ENCODE measurements around the gene LDAH. TPM values are rescaled to one million over a fixed set of nuclear protein-coding genes. Genes with fewer than 3 reads are reported as not detected.

The LDAH gene
- total RNA-seq, 1 experiment from 2014 or later: 15.2 TPM

- no peak for TF ChIP-seq CTCF (conservative IDR thresholded peaks at IDR 0.05)
Measured at GRCh38 chr2:20752293-20752692, 70.6 kb downstream of the LDAH start.

More at GRCh38 chr2:20752293-20752692, 70.6 kb downstream of the LDAH start:
- H2AK5ac ChIP-seq (ENCODE audit: insufficient read length, low read length): no peak overlapping the region
- no peaks in the 10 kb centered on the region for H3K9me3 ChIP-seq (ENCODE audit: control insufficient read depth, low read depth, low read length)
- H3K4ac ChIP-seq (ENCODE audit: low read depth, low read length): no peak overlapping the region
- H3K27me3 ChIP-seq (ENCODE audit: insufficient read depth, low read length): no peaks in the 10 kb centered on the region
- H3T11ph ChIP-seq (ENCODE audit: low read length): no peak overlapping the region
- H2BK15ac ChIP-seq (ENCODE audit: low read depth, low read length): no peak overlapping the region
- no peaks in the 10 kb centered on the region for H3K4me1 Mint-ChIP-seq
- no peak overlapping the region for H2BK12ac ChIP-seq (ENCODE audit: insufficient read length, low read depth, low read length)
- no peak overlapping the region for H2AFZ ChIP-seq (ENCODE audit: low read length)
- H3K9ac ChIP-seq (ENCODE audit: extremely low read depth, insufficient read length, low read length): no peak overlapping the region
- no peak overlapping the region for H3K4me2 ChIP-seq (ENCODE audit: insufficient read depth, insufficient read length, low read length)
- no peaks in the 10 kb centered on the region for H4K20me1 ChIP-seq (ENCODE audit: control insufficient read depth, insufficient read depth, insufficient read length)
- no peak overlapping the region for H3K4me3 Mint-ChIP-seq
- no peak overlapping the region for H3K14ac ChIP-seq (ENCODE audit: insufficient read depth, low read length)
- H3K27me3 Mint-ChIP-seq (ENCODE audit: low read depth): no peaks in the 10 kb centered on the region
- DNase-seq: no peak
- no peak overlapping the region for H3K56ac ChIP-seq (ENCODE audit: insufficient read length, low read depth, low read length)
- no peak overlapping the region for H2BK120ac ChIP-seq (ENCODE audit: low read depth, low read length, poor library complexity, severe bottlenecking)
- H3K36me3 Mint-ChIP-seq (ENCODE audit: insufficient read depth in 1 of 3, low read depth in 3 of 3): peaks cover 2 to 7% (median 5%) of the 10 kb centered on the region in 3 experiments; a peak in 5 of 7 replicates
- H3K9me3 Mint-ChIP-seq: peaks cover 0 to 5% of the 10 kb centered on the region in 2 experiments; a peak in 1 of 5 replicates
- no peak overlapping the region for H4K5ac ChIP-seq (ENCODE audit: insufficient read length, low read depth, low read length)
- H4K8ac ChIP-seq (replicated peaks; ENCODE audit: insufficient read length, low read depth, low read length): no peak overlapping the region
- H4K91ac ChIP-seq (ENCODE audit: insufficient read length, low read depth, low read length): no peak overlapping the region
- H3K79me1 ChIP-seq (ENCODE audit: insufficient read depth, low read depth, low read length, poor library complexity, severe bottlenecking): no peaks in the 10 kb centered on the region
- no peak overlapping the region for H3K27ac ChIP-seq (ENCODE audit: insufficient read length, low read depth, low read length)
- no peak overlapping the region for H2BK5ac ChIP-seq (ENCODE audit: insufficient read length, low read length)
- H3K18ac ChIP-seq (ENCODE audit: insufficient read length, low read depth, low read length): no peak overlapping the region
- H3K4me1 ChIP-seq (ENCODE audit: insufficient read depth, low read length): no peaks in the 10 kb centered on the region
- H3K23me2 ChIP-seq (ENCODE audit: insufficient read length, low read depth, low read length, poor library complexity, severe bottlenecking): no peaks in the 10 kb centered on the region
- no peak overlapping the region for H3K27ac Mint-ChIP-seq
- no CpG with 5 or more reads among the region's 3 CpGs for WGBS (ENCODE audit: extremely low coverage, insufficient read length, low lambda C conversion rate)
- H3K23ac ChIP-seq (ENCODE audit: insufficient read length, low read depth, low read length): no peak overlapping the region
- H2BK20ac ChIP-seq (ENCODE audit: low read depth, low read length, poor library complexity, severe bottlenecking): no peak overlapping the region
- H3K79me2 ChIP-seq (ENCODE audit: insufficient read depth, low read length): no peaks in the 10 kb centered on the region
